ENCODE measurements around the gene PAPOLG. TPM values are rescaled to one million over a fixed set of nuclear protein-coding genes. Genes with fewer than 3 reads are reported as not detected.

Gene PAPOLG
- total RNA-seq, 1 donor from 2014 or later, result 11.4 TPM

GRCh38 chr2:60820416-60821132 is 64.5 kb downstream of the PAPOLG start:
- intact Hi-C loops (cut with DNase I), result no loop called here
- TF ChIP-seq, protein P1, sequence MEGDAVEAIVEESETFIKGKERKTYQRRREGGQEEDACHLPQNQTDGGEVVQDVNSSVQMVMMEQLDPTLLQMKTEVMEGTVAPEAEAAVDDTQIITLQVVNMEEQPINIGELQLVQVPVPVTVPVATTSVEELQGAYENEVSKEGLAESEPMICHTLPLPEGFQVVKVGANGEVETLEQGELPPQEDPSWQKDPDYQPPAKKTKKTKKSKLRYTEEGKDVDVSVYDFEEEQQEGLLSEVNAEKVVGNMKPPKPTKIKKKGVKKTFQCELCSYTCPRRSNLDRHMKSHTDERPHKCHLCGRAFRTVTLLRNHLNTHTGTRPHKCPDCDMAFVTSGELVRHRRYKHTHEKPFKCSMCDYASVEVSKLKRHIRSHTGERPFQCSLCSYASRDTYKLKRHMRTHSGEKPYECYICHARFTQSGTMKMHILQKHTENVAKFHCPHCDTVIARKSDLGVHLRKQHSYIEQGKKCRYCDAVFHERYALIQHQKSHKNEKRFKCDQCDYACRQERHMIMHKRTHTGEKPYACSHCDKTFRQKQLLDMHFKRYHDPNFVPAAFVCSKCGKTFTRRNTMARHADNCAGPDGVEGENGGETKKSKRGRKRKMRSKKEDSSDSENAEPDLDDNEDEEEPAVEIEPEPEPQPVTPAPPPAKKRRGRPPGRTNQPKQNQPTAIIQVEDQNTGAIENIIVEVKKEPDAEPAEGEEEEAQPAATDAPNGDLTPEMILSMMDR (IDR thresholded peaks at IDR 0.05), result no peak
- no peak overlapping the region for H3K27ac ChIP-seq
- H3K4me1 ChIP-seq, result no peaks in the 10 kb centered on the region
- no peaks in the 10 kb centered on the region for H3K36me3 ChIP-seq
- DNase-seq (ENCODE audit: low spot score in 2 of 2), result peak in 1 of 2 donors; percentile 44
- no peaks in the 10 kb centered on the region for H3K9me3 ChIP-seq
- no peaks in the 10 kb centered on the region for H3K27me3 ChIP-seq
- H3K4me3 ChIP-seq, result no peak overlapping the region

DNA sequence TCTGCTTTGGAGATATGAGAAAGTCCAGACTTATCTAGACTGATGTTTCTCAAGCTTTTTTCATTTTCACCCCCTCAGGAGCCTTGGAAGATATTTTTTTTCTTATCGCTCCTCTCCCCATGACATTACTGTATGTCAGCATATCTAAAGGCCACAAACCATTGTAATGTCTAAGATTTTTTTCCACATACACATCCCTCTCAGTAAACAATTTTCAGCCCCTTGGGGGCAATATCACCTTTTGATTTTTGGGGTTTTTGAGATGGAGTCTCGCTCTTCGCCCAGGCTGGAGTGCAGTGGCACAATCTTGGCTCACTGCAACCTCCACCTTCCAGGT is 65.0 kb downstream of the PAPOLG start:
- H3K27ac ChIP-seq, result no peak overlapping the region
- intact Hi-C loops (cut with DNase I), result no loop called here
- no peaks in the 10 kb centered on the region for H3K36me3 ChIP-seq
- H3K9me3 ChIP-seq, result no peaks in the 10 kb centered on the region
- TF ChIP-seq, protein P1 (IDR thresholded peaks at IDR 0.05), result no peak
- no peaks in the 10 kb centered on the region for H3K27me3 ChIP-seq
- DNase-seq (ENCODE audit: low spot score in 2 of 2), result no peak
- H3K4me3 ChIP-seq, result no peak overlapping the region
- H3K4me1 ChIP-seq, result no peaks in the 10 kb centered on the region

- TF ChIP-seq, protein P1 (IDR thresholded peaks at IDR 0.05), result no peak
- intact Hi-C loops (cut with DNase I), result no loop called here
- peak in 1 of 2 donors; percentile 16 for DNase-seq (ENCODE audit: low spot score in 2 of 2)
- no peaks in the 10 kb centered on the region for H3K9me3 ChIP-seq
- no peaks in the 10 kb centered on the region for H3K4me1 ChIP-seq
- H3K36me3 ChIP-seq, result no peaks in the 10 kb centered on the region
- no peaks in the 10 kb centered on the region for H3K27me3 ChIP-seq
- H3K4me3 ChIP-seq, result no peak overlapping the region
- H3K27ac ChIP-seq, result no peak overlapping the region
These were observed 65.7 kb downstream of the PAPOLG start for GRCh38 chr2:60821587-60822302.

GRCh38 chr2:60822987-60823386 is 66.9 kb downstream of the PAPOLG start:
- no peak for DNase-seq (ENCODE audit: low spot score in 2 of 2)
- no peak overlapping the region for H3K27ac ChIP-seq
- intact Hi-C loops (cut with DNase I), result no loop called here

GRCh38 chr2:60823694-60824305 is 67.7 kb downstream of the PAPOLG start:
- DNase-seq (ENCODE audit: low spot score in 2 of 2), result no peak
- no peaks in the 10 kb centered on the region for H3K27me3 ChIP-seq
- no peak overlapping the region for H3K4me3 ChIP-seq
- H3K9me3 ChIP-seq, result no peaks in the 10 kb centered on the region
- no peaks in the 10 kb centered on the region for H3K36me3 ChIP-seq
- no peaks in the 10 kb centered on the region for H3K4me1 ChIP-seq
- TF ChIP-seq, protein P1 (IDR thresholded peaks at IDR 0.05), result no peak
- no peak overlapping the region for H3K27ac ChIP-seq
- intact Hi-C loops (cut with DNase I), result no loop called here

More at GRCh38 chr2:60822987-60823386, 66.9 kb downstream of the PAPOLG start:
- TF ChIP-seq, protein P1 (IDR thresholded peaks at IDR 0.05), result no peak
- no peaks in the 10 kb centered on the region for H3K36me3 ChIP-seq
- H3K4me3 ChIP-seq, result no peak overlapping the region
- no peaks in the 10 kb centered on the region for H3K9me3 ChIP-seq
- H3K27me3 ChIP-seq, result no peaks in the 10 kb centered on the region
- no peaks in the 10 kb centered on the region for H3K4me1 ChIP-seq

All from ascending aorta (tissue), 2 donors.